ENCODE results near the gene GGA3.

The GGA3 gene

GRCh38 chr17:75252039-75252816, 9.2 kb downstream of the GGA3 start:
- no peak for TF ChIP-seq CTCF (IDR thresholded peaks at IDR 0.05)
- Mint-ChIP-seq H3K4me1 (peaks cover 13% of the 10 kb centered on the region), H3K9me3 (no peaks in the 10 kb centered on the region), H3K36me3 (ENCODE audit: low read depth) (no peaks in the 10 kb centered on the region), H3K27me3 (ENCODE audit: low read depth, poor library complexity) (peaks cover 9% of the 10 kb centered on the region), H3K27ac (no peak overlapping the region), H3K4me3 (no peak overlapping the region)
- DNase-seq: no peak

- H3K4me1 Mint-ChIP-seq: peaks cover 10% of the 10 kb centered on the region
- H3K27me3 Mint-ChIP-seq (ENCODE audit: low read depth, poor library complexity): peaks cover 9% of the 10 kb centered on the region
- no peaks in the 10 kb centered on the region for H3K9me3 Mint-ChIP-seq
- peak overlapping the region; percentile 5 for H3K27ac Mint-ChIP-seq
- DNase-seq: no peak
- H3K4me3 Mint-ChIP-seq: no peak overlapping the region
- no peak for TF ChIP-seq CTCF (IDR thresholded peaks at IDR 0.05)
- peaks cover 16% of the 10 kb centered on the region for H3K36me3 Mint-ChIP-seq (ENCODE audit: low read depth)
These were observed 11.4 kb downstream of the GGA3 start for GRCh38 chr17:75250009-75250471.

- Mint-ChIP-seq H3K36me3 (ENCODE audit: low read depth) (peaks cover 17% of the 10 kb centered on the region), H3K27ac (peak overlapping the region; percentile 5), H3K9me3 (no peaks in the 10 kb centered on the region), H3K27me3 (ENCODE audit: low read depth, poor library complexity) (peaks cover 9% of the 10 kb centered on the region), H3K4me3 (no peak overlapping the region), H3K4me1 (peaks cover 10% of the 10 kb centered on the region)
- TF ChIP-seq CTCF (IDR thresholded peaks at IDR 0.05): no peak
- no peak for DNase-seq
These were observed 11.8 kb downstream of the GGA3 start for GRCh38 chr17:75249564-75249963.

- Mint-ChIP-seq H3K4me1 (peaks cover 10% of the 10 kb centered on the region), H3K27me3 (ENCODE audit: low read depth, poor library complexity) (peaks cover 7% of the 10 kb centered on the region), H3K36me3 (ENCODE audit: low read depth) (peaks cover 29% of the 10 kb centered on the region), H3K9me3 (no peaks in the 10 kb centered on the region), H3K4me3 (no peak overlapping the region), H3K27ac (no peak overlapping the region)
- no peak for DNase-seq
- no peak for TF ChIP-seq CTCF (IDR thresholded peaks at IDR 0.05)
These were observed 15.0 kb downstream of the GGA3 start for GRCh38 chr17:75246404-75246803.

- H3K27me3 Mint-ChIP-seq (ENCODE audit: low read depth, poor library complexity): peaks cover 3% of the 10 kb centered on the region
- no peaks in the 10 kb centered on the region for H3K9me3 Mint-ChIP-seq
- no peak for DNase-seq
- no peak overlapping the region for H3K27ac Mint-ChIP-seq
- peaks cover 16% of the 10 kb centered on the region for H3K4me1 Mint-ChIP-seq
- H3K4me3 Mint-ChIP-seq: no peak overlapping the region
- H3K36me3 Mint-ChIP-seq (ENCODE audit: low read depth): peaks cover 30% of the 10 kb centered on the region
- no peak for TF ChIP-seq CTCF (IDR thresholded peaks at IDR 0.05)
These were observed 16.4 kb downstream of the GGA3 start for GRCh38 chr17:75245011-75245410.

Measured in nephron progenitor cell (in vitro differentiated cells).